ENCODE data around the gene VMAC.
"Not testable (repeated sequence)": the region's sequence is repeated elsewhere in the genome, so short reads cannot be mapped to it uniquely, and the experiment has no call there.

The VMAC gene

GRCh38 chr19:5884065-5884811, 20.4 kb upstream of the VMAC start:
- DNase-seq: not testable (repeated sequence)

GRCh38 chr19:5889288-5889971, 15.2 kb upstream of the VMAC start:
- DNase-seq: no peak

- no peak for DNase-seq
Measured at GRCh38 chr19:5890099-5890498, 14.6 kb upstream of the VMAC start.

GRCh38 chr19:5891572-5891937, 13.1 kb upstream of the VMAC start:
- DNase-seq: no peak

- DNase-seq: no peak
Measured at GRCh38 chr19:5891938-5892771, 12.5 kb upstream of the VMAC start.

- no peak for DNase-seq
Measured at GRCh38 chr19:5892772-5893275, 11.8 kb upstream of the VMAC start.

- DNase-seq: no peak
Measured at GRCh38 chr19:5893296-5893903, 11.3 kb upstream of the VMAC start.

- no peak for DNase-seq
Measured at GRCh38 chr19:5893907-5894703, 10.6 kb upstream of the VMAC start.

- no peak for DNase-seq
Measured at GRCh38 chr19:5894704-5895349, 9.8 kb upstream of the VMAC start.

GRCh38 chr19:5895409-5895808, 9.3 kb upstream of the VMAC start:
- no peak for DNase-seq

- DNase-seq: no peak
Measured at GRCh38 chr19:5895890-5896289, 8.8 kb upstream of the VMAC start.

GRCh38 chr19:5896365-5897076, 8.2 kb upstream of the VMAC start:
- DNase-seq: no peak

GRCh38 chr19:5897189-5897969, 7.3 kb upstream of the VMAC start:
- DNase-seq: no peak

- DNase-seq: no peak
Measured at GRCh38 chr19:5899728-5900526, 4.7 kb upstream of the VMAC start.

GRCh38 chr19:5900976-5901375, 3.7 kb upstream of the VMAC start:
- no peak for DNase-seq

- DNase-seq: peak; percentile 16
Measured at GRCh38 chr19:5903056-5903623, 1.5 kb upstream of the VMAC start.

GRCh38 chr19:5903624-5904351, 884 bp upstream of the VMAC start, which contains the start of gene NDUFA11:
TSS of gene NDUFA11 (minus strand) at chr19:5903790. CDS start at chr19:5903708, 82 bp downstream.
- peak; percentile 98 for DNase-seq
